Middle frontal gyrus (tissue), 1 donor: ENCODE results near the gene CKS2.

Source experiments
- DNase-seq: peaks from one replicate; pipeline ENCODE4 v3.0.0-alpha.2; 2015; ENCODE audit warnings: low spot score; ENCODE audit errors: extremely low spot score

CKS2 gene

GRCh38 chr9:89346696-89347095, 35.7 kb downstream of the CKS2 start:
- DNase-seq = no peak

DNA sequence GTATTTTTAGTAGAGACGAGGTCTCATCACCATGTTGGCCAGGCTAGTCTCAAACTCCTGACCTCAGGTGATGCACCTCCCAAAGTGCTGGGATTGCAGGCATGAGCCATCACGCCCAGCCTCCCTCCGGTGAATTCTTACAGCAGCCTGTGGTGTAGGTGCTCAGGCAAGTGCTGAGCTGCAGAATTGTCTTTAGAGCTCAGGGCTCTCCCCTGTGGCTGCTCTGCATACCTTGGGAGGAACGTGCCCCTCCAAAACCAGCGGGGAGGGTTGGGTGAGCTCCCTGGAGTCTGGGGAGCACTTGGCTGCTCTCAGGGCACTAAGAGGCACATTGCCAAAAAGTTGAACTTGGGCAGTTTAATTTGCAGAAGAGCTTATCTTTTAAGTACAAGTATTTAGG, 36.7 kb downstream of the CKS2 start:
- no peak for DNase-seq

DNA sequence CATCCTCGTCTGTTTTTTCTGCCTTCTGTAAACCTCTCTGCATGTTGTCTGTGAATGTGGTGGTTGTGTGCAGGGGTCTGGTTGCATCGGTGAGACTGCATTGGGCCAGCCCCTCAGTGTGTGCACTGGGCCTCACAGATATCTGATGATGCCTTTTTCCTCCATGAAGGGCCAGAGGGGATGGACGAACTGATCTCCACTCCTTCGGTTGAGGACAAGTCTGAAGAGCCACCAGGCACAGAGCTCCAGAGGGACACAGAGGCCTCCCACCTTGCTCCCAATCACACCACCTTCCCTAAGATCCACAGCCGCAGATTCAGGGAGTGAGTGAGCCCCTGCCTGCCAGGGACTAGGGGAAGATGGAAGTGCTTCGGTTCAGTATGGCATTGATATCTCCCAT, 38.6 kb downstream of the CKS2 start:
- DNase-seq = no peak

DNA sequence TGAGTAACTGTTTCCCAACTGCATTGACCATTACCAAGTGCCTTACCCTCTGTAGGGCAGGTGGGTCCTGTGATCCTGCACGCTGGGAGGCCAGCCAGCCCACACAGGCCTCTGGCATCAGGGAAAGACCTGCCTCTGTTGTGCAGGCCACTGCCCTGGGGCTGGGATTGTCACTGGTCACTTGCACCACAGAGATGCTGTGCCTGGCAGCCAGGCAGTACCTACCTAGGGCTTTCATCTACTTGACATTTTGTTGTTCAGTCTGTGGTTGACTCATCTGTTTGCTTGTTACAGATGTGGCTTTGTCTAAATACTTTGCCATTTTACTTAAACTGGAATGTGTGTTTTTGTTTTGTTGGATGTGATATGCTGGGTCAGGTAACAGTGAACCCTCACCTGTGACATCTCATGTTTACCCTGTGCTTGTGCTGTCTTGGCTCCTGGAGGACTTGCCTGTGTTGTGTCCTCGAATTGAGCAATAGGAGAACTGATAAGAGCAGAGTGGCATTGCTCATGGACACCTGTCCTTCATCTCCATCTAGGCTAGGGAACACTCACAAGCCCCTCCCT, 40.1 kb downstream of the CKS2 start:
- no peak for DNase-seq

DNA sequence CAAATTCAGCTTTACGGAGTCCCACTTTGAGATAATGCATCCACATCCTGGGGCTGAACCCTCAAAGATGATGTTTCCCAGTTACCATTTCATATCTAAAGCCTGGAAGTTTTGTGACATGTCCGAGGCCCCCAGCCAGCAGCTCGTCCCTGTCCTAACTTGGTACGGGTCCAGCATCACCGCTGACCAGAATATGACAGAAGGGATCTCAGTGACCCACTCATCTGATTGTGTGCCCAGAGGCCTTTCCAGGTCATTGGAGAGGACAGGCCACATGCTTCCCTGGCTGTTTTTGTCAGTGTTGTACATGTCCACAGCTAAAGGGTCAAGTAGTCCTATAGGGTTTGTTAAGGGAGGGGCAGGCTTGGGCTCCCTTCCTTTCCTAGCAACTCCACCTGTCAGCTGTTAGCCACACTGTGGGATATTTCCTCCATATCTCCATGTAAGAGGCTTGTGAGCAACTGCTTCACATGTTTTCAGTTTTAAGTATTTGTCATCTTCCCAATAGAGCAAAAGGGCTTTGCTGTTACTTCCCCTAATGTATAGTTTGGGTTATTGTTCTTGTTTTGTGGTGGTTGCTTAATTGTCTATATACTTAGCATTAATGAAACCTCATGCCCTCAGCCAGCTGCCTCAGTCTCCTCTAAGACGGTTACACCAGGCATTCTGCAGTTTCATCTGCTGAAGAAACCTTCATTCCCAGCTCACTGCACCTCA, 40.7 kb downstream of the CKS2 start:
- no peak for DNase-seq

DNA sequence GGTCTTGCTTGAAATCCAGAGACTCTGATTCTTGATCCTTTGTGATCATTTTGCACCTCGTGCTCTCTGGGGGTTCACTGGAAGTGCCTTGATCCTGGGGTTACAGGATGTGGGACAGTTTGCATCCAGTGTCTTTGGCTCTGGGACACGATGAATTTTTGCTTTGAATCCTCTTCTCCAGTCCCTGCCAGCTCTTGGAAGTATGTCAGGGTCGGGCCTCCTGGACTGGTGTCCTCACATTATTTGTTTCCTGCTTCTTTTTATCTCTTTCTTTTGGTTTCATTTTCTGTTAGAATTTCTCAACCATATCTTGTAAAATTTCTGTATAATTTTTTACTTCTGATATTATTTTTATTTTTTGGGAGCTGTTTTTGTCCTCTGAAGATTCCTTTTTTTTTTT, 41.5 kb downstream of the CKS2 start:
- DNase-seq = no peak

DNA sequence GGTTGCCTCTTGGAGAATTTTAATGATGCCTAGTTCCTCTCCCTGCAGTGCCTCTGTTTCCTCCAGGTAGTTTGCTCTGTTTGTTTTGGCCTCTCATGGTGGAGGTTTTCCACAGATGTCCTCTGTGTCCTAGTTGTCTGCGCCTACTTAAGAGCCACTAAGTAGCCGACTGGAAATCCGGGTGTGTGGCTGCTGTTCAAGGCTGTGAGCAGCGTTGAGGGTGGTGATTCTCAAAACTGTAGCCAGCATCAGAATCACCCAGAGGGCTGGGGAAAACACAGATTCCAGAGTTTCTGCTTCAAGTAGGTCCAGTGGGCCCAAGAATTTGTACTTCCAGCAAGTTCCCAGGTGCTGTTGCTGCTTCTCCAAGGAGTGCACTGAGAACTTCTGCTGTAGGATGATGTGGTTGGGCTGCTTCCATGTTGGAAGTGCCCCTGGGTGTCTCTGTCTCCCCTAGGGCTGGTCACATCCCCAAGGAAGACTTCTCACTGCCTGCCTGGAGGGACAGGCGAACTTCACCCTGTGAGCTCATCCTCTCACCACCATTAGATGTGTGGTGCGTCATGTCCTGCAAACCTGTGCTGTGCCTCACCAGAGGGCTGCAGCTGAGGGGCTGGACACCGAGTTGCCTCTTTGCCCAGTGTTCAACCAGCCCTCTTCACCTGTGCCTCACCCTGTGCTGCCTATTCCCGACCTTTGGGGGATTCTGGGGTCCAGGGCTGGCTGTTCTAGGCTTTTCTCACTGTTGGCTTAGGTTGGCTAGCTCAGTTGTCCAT, 42.1 kb downstream of the CKS2 start:
- no peak for DNase-seq

GRCh38 chr9:89353989-89354388, 43.0 kb downstream of the CKS2 start:
- DNase-seq = no peak

DNA sequence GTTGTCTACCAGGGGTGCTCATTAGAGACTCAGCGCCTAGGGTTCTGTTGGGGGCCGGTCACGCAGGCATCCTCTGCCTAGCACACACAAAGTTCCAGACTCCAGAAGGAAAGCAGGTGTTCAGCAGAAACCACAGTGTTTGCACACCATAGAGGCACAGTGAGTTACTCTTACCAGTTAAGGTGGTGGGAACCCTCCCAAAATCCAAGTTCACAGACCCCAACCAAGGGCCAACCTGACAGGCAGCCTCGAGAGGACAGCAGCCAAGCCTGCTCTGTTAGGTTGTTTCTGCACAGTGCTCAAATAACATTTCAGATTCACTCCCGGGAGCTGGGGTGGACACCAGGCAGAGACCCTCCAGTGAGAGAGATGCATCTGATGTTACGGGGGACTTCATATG, 43.5 kb downstream of the CKS2 start:
- DNase-seq = no peak

- no peak for DNase-seq
These were observed 45.8 kb downstream of the CKS2 start for GRCh38 chr9:89356782-89357181.

GRCh38 chr9:89357331-89358197, 46.6 kb downstream of the CKS2 start:
- DNase-seq = no peak

DNA sequence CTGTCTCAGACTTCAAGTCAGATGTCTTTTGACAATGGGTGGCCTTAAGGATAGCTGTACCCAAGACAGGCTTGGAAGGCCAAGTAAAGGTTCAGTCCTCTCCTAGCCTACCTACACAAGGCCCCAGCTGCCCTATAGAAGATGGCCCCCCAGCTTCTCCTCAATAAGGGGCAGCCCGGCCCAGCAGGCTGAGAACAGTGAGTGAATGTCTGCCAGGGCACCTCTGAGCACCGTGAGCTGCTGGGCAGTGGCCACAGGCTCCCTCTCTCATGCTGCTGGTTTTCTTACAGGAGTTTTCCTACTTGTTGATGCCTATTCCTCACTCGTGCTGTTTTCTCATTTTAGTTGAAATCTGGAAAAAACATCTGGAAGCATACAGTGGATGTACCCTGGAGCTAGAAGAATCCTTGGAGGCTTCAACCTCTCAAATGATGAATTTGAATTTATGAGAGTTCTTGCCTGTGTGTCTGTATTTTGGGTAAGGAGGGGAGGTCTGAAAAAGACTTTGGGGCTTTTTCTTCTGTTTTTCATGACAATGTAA, 47.5 kb downstream of the CKS2 start:
- DNase-seq = no peak

DNA sequence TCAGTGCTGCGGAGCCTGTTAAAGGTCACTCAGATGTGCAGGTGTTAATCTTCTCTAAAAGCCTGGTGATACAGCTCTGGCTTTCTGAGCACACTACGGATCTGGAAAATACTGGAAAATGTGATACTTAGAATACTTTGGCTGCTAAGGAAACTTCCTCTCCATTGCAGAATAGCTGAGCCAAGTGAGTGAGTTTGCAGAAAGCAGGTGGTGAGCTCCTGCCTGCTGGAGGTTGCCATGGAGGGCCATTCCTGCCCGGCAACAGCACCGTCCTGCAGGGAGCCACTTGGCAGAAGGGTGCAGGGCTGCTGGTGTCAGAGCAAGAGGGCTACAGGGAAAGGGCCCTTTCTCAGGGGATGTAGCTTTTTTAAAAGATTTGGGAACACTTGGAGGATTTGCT, 48.0 kb downstream of the CKS2 start:
- DNase-seq = no peak

- DNase-seq = no peak
These were observed 48.8 kb downstream of the CKS2 start for GRCh38 chr9:89359751-89360261.

DNA sequence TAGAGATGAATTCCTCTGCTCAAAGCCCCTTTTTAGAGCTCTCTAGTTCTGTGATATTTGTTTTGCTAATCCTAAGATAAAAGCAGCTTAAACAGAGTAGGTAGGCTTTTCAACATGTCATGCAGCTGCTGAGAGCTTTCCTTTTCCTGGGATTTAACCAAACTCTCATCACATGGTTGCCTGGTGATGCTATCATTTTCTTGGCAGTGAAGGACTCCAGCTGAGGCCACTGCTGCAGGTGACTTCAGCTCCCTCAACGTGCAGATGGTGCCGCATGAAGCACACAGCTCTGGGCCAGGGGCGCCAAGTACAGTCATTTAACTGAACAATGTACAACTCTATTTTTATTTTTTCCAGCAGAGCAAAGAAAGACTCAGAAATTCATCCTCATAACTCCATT, 49.5 kb downstream of the CKS2 start:
- DNase-seq = no peak

- no peak for DNase-seq
These were observed 50.0 kb downstream of the CKS2 start for GRCh38 chr9:89361031-89361430.

GRCh38 chr9:89361816-89362646, 51.0 kb downstream of the CKS2 start:
- no peak for DNase-seq

GRCh38 chr9:89362647-89363310, 51.8 kb downstream of the CKS2 start:
- no peak for DNase-seq

- no peak for DNase-seq
These were observed 52.3 kb downstream of the CKS2 start for GRCh38 chr9:89363311-89363670.
